GM18951 (cell line): ENCODE data around the gene SLC2A2.

Experiments used
- POLR2A ChIP-seq: IDR thresholded peaks from 4 replicates; pipeline ENCODE4 v1.6.1; 2011; ENCODE audit warnings: mild to moderate bottlenecking; ENCODE audit not compliant: insufficient read length, insufficient read depth; ENCODE audit errors: extremely low read depth
- in situ Hi-C: fragments of 300-500 bp; cut with MboI; formaldehyde crosslinking; loops from one replicate; pipeline ENCODE4 v1.12.0; 2022; ENCODE audit warnings: low sequenced_read_pairs, mixed read lengths, inconsistent platforms; ENCODE audit not compliant: unreplicated experiment

Gene SLC2A2

GRCh38 chr3:170962411-170962810 lies 64.1 kb downstream of the SLC2A2 start:
- in situ Hi-C loops, result loop anchor here (10.0 kb wide), 1 partner anchor 602 kb away; no protein-coding TSS in a partner anchor
- no peak for TF ChIP-seq POLR2A

- in situ Hi-C loops, result loop anchor here (10.0 kb wide), 1 partner anchor 603 kb away; no protein-coding TSS in a partner anchor
- TF ChIP-seq POLR2A, result no peak
Observed at GRCh38 chr3:170961616-170962400, 64.7 kb downstream of the SLC2A2 start.

- in situ Hi-C loops, result no loop called here
Observed at GRCh38 chr3:170959457-170959856, 67.1 kb downstream of the SLC2A2 start.

GRCh38 chr3:170956647-170957046 lies 69.9 kb downstream of the SLC2A2 start:
- in situ Hi-C loops, result no loop called here
- TF ChIP-seq POLR2A, result no peak

More at GRCh38 chr3:170959457-170959856, 67.1 kb downstream of the SLC2A2 start:
- TF ChIP-seq POLR2A, result no peak

GRCh38 chr3:170953736-170954135 lies 72.8 kb downstream of the SLC2A2 start:
- no peak for TF ChIP-seq POLR2A
- in situ Hi-C loops, result no loop called here

- in situ Hi-C loops, result no loop called here
- no peak for TF ChIP-seq POLR2A
Observed at GRCh38 chr3:170953229-170953628, 73.3 kb downstream of the SLC2A2 start.

- in situ Hi-C loops, result no loop called here
- no peak for TF ChIP-seq POLR2A
Observed at GRCh38 chr3:170949211-170949610, 77.3 kb downstream of the SLC2A2 start.

GRCh38 chr3:170947018-170947769 lies 79.3 kb downstream of the SLC2A2 start:
- TF ChIP-seq POLR2A, result no peak
- in situ Hi-C loops, result no loop called here
